Measurements from ENCODE around the gene PHF2. TPM values are rescaled to one million over a fixed set of nuclear protein-coding genes. Genes with fewer than 3 reads are reported as not detected.

The PHF2 gene
- total RNA-seq, 1 donor from 2014 or later: 22.9 TPM

DNA sequence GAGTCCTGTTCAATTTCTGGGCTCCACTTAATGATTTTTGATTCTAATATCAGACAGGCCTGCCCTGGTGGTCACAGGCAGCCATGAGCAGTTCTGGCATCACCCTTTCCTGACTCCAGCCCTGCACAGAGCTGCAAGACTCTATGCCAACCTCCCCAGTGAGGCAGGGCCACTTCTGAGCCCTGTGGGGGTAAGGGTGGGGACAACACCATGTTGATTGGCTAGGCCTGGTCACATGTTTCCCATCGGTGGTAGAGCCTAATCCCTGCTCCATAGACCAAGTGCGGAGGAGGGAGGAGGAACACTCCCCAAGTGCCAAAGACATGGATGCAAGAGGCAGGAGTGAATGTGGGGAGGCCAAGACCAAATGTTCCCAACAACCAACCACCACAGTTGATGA lies 134.6 kb downstream of the PHF2 start:
- DNase-seq: no peak
- TF ChIP-seq, protein P1, sequence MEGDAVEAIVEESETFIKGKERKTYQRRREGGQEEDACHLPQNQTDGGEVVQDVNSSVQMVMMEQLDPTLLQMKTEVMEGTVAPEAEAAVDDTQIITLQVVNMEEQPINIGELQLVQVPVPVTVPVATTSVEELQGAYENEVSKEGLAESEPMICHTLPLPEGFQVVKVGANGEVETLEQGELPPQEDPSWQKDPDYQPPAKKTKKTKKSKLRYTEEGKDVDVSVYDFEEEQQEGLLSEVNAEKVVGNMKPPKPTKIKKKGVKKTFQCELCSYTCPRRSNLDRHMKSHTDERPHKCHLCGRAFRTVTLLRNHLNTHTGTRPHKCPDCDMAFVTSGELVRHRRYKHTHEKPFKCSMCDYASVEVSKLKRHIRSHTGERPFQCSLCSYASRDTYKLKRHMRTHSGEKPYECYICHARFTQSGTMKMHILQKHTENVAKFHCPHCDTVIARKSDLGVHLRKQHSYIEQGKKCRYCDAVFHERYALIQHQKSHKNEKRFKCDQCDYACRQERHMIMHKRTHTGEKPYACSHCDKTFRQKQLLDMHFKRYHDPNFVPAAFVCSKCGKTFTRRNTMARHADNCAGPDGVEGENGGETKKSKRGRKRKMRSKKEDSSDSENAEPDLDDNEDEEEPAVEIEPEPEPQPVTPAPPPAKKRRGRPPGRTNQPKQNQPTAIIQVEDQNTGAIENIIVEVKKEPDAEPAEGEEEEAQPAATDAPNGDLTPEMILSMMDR (IDR thresholded peaks at IDR 0.05; ENCODE audit: partially characterized antibody, unreplicated experiment): no peak
- Mint-ChIP-seq H3K9me3 (ENCODE audit: unreplicated experiment) (peaks cover 2% of the 10 kb centered on the region), H3K27ac (ENCODE audit: unreplicated experiment) (no peak overlapping the region), H3K27me3 (ENCODE audit: unreplicated experiment) (no peaks in the 10 kb centered on the region), H3K4me3 (ENCODE audit: unreplicated experiment) (no peak overlapping the region), H3K4me1 (ENCODE audit: low read depth, unreplicated experiment) (no peaks in the 10 kb centered on the region), H3K36me3 (ENCODE audit: unreplicated experiment) (peaks cover 12% of the 10 kb centered on the region)

GRCh38 chr9:93712896-93713295 lies 136.5 kb downstream of the PHF2 start:
- TF ChIP-seq, protein P1 (IDR thresholded peaks at IDR 0.05; ENCODE audit: partially characterized antibody, unreplicated experiment): no peak
- Mint-ChIP-seq H3K4me1 (ENCODE audit: low read depth, unreplicated experiment) (no peaks in the 10 kb centered on the region), H3K27ac (ENCODE audit: unreplicated experiment) (no peak overlapping the region), H3K9me3 (ENCODE audit: unreplicated experiment) (peaks cover 4% of the 10 kb centered on the region), H3K27me3 (ENCODE audit: unreplicated experiment) (no peaks in the 10 kb centered on the region), H3K36me3 (ENCODE audit: unreplicated experiment) (peaks cover 23% of the 10 kb centered on the region), H3K4me3 (ENCODE audit: unreplicated experiment) (no peak overlapping the region)
- DNase-seq: no peak

- Mint-ChIP-seq H3K27ac (ENCODE audit: unreplicated experiment) (no peak overlapping the region), H3K27me3 (ENCODE audit: unreplicated experiment) (no peaks in the 10 kb centered on the region), H3K36me3 (ENCODE audit: unreplicated experiment) (peaks cover 23% of the 10 kb centered on the region), H3K4me1 (ENCODE audit: low read depth, unreplicated experiment) (no peaks in the 10 kb centered on the region), H3K4me3 (ENCODE audit: unreplicated experiment) (no peak overlapping the region), H3K9me3 (ENCODE audit: unreplicated experiment) (peaks cover 4% of the 10 kb centered on the region)
- no peak for DNase-seq
- TF ChIP-seq, protein P1 (IDR thresholded peaks at IDR 0.05; ENCODE audit: partially characterized antibody, unreplicated experiment): no peak
These were observed 137.3 kb downstream of the PHF2 start for GRCh38 chr9:93713716-93714115.

DNA sequence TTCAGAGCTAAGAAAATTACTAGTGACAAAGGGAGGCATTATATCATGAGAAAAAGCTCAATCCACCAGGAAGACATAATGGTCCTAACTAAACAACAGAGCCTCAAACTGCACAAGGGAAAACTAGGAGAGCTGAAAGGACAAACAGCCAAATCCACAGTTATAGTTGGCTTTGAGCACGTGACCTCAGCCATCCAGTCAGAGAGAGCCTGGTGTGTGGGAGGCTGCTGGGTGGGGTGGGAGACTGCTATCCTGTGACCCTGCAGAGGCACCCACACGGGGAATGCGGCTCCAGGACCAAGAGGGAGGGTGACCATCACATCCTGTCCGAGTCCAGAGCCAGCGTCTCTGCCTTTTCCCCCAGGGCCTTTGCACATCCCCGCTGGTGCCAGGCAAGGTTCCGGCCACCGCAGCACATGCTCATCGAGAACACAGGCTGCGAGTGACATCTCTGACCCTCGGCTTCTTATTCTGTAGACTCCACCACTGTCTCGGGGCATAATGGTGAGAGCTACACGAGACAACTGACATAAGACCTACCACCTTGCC lies 145.1 kb downstream of the PHF2 start:
- Mint-ChIP-seq H3K27ac (ENCODE audit: unreplicated experiment) (no peak overlapping the region), H3K4me1 (ENCODE audit: low read depth, unreplicated experiment) (peaks cover 4% of the 10 kb centered on the region), H3K27me3 (ENCODE audit: unreplicated experiment) (no peaks in the 10 kb centered on the region), H3K4me3 (ENCODE audit: unreplicated experiment) (no peak overlapping the region), H3K36me3 (ENCODE audit: unreplicated experiment) (peaks cover 13% of the 10 kb centered on the region), H3K9me3 (ENCODE audit: unreplicated experiment) (no peaks in the 10 kb centered on the region)
- DNase-seq: no peak
- TF ChIP-seq, protein P1 (IDR thresholded peaks at IDR 0.05; ENCODE audit: partially characterized antibody, unreplicated experiment): no peak

DNA sequence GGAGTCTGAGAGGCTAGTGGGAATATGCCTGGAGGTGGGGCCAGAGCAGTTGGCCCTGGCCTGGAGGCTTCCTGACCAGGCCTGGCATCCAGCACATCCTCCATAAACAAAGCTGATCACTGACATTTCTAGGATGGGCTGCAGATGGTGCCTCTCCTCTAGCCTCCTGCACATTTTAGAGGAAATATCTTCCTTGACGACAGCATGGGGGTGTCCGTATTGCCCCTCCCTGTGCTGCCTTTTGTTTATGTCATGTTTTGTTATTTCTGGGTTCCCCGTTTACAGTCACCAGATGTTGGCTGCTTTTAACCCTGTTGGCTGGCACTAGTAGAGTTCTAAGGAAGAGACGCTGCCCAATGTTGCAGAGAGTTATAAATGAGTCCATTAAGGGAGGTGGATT lies 148.5 kb downstream of the PHF2 start:
- H3K9me3 Mint-ChIP-seq (ENCODE audit: unreplicated experiment): no peaks in the 10 kb centered on the region
- peaks cover 20% of the 10 kb centered on the region for H3K36me3 Mint-ChIP-seq (ENCODE audit: unreplicated experiment)
- peaks cover 1% of the 10 kb centered on the region for H3K27me3 Mint-ChIP-seq (ENCODE audit: unreplicated experiment)
- TF ChIP-seq, protein P1 (IDR thresholded peaks at IDR 0.05; ENCODE audit: partially characterized antibody, unreplicated experiment): no peak
- DNase-seq: no peak
- H3K27ac Mint-ChIP-seq (ENCODE audit: unreplicated experiment): no peak overlapping the region
- peaks cover 4% of the 10 kb centered on the region for H3K4me1 Mint-ChIP-seq (ENCODE audit: low read depth, unreplicated experiment)
- H3K4me3 Mint-ChIP-seq (ENCODE audit: unreplicated experiment): no peak overlapping the region
